GM18502 (cell line): ENCODE measurements around the gene P2RX5.

Experiments used
- ATAC-seq: cut with Tn5 transposase; IDR thresholded peaks from one replicate; pipeline ENCODE4 v1.9.1; 2021; ENCODE audit warnings: mild to moderate bottlenecking; ENCODE audit not compliant: unreplicated experiment, poor library complexity

Gene P2RX5

DNA sequence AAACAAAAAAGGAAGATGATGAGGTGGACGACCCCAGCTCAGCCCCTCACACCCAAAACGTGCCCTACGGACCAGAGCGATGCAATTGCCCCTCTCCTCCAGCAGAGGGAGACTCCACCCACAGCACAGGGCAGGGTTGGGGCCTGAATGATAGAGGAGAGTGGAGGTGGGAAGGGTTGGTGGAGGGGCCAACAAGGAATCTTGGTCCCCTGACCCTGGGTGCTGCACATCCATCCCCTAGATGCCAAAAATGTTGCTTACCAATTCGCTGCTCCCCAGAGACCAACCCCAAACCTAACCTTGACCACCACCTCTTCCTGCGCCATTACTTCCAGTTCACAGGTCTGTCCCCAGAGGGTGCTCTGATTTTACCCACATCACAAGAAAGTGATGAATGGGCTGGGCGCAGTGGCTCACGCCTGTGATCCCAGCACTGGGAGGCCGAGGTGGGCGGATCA lies 12.9 kb downstream of the P2RX5 start:
- ATAC-seq, result no peak

DNA sequence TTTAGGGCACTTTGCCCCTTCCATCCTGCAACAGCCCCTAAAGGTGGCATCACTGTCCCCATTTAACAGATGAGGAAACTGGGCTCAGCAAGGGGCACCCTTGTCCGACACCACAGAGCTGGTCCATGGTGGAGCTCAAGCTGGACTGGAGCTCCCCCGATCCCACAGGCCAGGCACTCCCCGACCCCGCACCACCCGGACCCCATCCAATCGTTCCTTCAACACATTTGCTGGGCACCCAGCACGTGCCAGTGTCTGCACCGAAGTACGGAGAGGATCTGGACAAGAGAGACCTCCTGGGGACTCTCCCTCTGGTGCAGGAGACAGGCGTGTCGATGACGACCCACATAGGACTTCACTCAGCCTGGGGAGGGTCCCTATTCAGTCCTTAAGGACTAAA lies 13.9 kb downstream of the P2RX5 start:
- ATAC-seq, result no peak

DNA sequence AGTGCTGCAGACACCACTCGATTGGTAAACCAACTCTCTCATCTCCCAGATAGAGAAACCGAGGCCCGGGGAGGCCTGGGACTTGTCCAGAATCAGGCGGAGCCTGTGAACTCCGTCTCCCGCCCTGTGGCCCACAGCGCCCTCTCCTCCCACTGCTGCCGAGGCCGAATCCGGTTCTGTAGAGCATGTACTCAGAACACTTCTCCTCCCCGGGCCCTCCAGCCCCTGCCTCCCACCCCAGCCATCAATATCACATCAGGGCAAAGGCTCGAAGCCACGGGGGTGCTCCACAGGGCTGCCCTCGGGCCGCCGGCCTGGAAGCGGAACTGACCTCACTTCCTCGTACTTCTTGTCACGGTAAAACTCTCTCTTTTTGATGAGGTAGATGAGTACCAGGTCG lies 14.4 kb downstream of the P2RX5 start:
- ATAC-seq, result no peak

DNA sequence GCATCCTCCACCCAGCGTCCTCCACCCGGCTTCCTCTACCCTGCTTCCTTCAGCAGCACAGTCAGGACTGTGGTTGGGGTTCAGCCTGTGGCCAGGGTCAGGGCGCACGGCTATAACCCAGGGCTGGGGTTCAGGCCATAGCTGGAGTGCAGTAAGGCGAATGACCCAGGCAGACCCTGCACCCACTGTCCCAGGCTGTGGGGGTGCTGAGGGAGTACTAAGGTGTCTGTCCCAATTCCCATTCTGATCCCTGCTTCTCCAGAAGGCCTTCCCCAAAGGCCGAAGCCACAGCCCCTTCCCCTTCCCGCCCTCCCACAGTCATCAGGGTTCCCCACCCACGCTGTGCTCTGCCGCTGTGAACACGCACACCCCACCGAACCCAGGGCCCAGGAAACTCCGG lies 14.9 kb downstream of the P2RX5 start:
- ATAC-seq, result no peak

DNA sequence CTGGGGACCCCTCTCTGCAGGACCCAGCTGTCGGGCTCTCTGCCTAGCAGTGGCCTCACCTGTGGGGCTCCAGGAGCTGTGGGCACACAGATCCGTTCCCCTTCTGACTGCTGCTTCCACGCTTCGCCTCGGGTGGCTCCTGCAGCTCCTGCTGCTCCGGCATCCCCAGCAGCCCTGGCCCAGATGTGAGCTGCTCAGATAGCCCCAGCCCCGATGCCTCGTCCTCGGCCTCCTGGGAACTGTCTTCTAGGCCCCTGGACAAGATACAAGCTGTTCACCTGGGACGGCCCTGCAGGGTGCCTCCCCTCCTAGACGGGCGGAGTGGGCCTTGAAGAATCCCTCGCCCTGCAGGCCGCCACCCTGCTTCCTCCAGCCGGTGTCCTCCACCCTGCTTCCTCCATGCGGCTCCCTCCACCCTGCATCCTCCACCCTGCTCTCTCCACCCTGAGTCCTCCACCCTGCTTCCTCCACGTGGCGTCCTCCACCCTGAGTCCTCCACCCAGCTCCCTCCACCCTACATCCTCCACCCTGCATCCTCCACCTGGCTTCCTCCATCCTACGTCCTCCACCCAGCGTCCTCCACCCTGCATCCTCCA lies 16.3 kb downstream of the P2RX5 start:
- no peak for ATAC-seq

DNA sequence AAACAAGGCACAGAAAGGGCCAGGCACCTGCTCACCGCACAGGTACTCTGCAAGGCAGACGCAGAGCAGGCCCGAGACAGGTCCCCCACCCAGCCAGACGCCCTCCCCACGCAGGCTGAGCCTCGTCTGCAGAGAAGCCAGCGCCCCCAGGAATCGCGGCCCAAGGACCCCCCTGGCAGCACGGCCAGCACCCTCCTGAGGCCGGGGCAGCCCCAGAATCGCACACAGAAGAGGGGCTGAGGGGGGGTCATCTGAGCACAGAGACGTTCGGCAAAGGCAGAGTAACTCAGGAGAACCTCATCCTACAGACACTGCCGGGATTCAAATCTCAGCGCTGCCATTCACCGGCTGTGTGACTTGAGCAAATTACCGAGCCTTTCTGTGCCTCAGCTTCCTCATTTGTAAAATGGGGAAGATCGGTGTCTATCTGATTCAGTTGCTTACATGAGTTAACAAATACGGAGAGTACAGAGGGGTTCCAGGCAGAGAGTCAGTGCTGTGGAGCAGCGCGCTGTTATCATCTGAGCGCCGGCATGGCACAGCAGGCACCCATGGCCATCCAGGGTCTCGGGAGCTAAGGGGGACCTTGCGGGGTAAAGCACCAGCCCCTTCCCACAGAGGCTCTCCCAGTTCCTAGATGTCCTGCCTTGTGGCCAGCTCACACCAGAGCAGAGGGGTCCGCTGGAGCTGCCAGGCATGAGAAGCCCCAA lies 17.0 kb downstream of the P2RX5 start:
- no peak for ATAC-seq

DNA sequence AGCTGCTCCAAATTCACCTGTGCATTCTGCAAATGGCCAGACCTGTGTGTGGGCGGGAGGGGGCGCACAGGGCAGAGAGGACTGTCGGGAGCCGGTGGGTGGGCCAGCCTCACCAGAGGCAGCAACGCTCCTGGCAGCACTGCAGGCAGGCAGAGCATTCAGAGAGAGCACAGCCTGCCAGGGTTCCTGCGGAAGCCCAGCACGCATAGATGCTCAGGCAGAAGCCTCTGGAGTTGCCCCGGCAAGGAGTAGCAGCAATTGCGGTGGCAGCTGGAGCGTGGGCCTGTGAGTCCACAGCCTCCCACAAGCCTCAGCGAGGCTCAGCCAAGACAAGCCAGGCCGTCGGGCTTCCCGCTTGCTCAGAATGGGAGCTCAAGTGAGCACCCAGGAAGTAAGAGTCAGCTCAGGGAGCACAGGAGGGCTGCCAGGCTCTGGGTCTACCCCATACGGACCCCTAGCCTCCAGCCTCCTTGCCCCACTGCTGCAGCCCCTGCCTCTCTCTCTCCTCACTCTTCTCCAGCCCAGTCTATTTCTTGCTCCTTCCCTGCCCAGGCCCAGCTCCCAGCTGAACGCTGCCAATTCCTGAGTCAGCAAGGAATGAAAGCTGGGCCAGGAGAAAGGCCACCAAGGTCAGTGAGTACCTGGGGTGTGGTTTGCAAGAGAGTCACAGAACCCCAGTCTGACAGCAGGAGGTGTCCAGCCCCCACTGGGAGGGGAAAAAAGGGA lies 17.7 kb downstream of the P2RX5 start:
- ATAC-seq, result no peak

DNA sequence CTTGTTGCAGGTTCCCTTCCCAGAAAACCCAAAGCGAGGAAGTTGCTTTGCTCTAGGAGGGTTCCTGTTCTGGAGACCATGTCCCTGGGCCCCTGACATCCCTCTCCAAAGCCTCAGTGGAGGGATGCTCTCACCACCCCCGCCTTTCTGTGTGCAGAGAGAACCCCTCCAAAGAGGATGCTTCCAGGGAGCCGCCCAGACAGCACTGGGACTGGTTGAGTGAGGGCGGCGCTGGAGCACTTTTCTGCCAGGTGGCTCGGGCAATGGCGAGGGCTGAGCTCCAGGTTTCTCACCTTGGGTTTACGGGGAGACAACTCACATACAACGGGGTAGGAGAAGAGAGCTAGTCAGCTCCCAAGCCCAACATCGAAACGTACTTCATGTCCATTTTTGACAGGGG lies 20.1 kb downstream of the P2RX5 start:
- ATAC-seq, result no peak

DNA sequence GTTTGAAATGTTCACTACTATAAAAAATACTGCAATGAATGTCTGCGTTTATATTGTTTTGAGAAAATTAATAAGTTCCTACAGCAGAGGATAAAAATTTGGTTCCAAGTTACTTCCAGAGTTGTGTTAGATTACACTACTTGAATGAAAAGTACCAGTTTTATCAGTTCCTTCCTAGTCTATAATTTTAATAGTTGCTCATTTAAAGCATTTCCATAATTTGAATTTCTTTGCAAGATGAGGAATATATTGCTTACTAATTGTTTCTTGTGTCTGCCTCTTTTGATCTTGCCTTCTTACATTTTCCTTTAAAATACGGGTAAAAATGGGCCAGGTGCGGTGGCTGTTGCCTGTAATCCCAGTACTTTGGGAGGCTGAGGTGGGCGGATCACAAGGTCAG lies 23.4 kb downstream of the P2RX5 start:
- ATAC-seq, result no peak

DNA sequence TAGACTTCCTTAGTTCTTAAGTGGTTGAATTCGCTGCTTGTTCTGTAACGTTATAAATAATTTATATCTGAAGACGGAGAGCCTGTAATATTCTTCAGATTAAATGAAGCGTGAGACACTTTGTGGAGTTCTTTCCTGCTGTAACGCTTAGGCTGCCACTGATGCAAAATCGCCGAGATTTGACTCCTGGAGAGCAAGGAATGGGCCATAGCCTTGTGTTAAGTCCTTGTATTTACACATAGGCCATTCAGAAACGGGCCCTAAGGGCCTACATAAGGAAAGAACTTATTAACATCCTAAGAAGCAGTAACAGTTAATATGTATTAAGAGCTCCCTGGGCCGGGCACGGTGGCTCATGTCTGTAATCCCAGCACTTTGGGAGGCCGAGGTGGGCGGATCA lies 26.4 kb downstream of the P2RX5 start:
- ATAC-seq, result no peak

DNA sequence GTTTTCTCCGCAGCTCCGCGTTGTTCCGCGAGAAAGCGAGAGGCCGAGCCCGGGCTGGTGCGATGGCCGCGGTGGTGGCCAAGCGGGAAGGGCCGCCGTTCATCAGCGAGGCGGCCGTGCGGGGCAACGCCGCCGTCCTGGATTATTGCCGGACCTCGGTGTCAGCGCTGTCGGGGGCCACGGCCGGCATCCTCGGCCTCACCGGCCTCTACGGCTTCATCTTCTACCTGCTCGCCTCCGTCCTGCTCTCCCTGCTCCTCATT lies 26.9 kb downstream of the P2RX5 start:
- ATAC-seq, result no peak

DNA sequence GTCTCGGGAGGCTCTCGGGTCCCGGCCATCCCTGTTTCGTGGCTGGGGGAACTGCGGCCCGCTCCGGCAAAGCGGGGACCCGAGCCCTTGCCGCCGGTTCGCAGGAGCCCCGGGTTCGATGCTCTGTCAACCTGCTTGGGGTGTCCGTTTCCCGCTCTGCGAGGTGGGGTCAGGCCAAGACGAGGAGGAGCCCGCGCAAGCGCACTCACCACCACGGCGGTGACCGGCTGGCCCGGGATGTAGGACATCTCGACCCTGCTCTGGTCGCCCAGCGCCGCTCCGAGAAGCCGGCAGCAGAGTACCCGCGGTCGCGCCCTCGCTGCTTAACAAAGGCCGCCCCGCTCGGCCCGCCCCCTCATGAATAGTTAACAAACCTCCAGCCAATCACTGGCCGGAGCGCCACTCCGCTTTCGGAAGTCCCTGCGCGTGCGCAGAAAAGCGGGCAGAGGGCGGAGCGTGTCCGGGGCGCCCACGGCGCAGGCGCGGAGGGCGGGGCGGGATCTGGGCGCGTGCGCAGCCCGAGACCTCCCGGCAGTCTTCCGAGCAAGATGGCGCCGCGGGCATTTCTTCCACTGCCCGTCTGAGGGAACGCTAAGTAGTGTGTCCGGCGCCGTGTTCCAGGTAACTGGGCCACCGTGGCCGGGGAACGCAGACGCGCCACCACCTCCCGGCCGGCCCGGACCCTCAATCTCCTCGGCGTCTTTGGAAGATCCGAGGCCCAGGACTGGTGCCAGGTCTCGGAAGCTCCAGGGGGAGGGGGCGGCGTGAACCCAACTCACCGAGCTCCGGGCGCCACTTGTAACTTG lies 27.5 kb downstream of the P2RX5 start, which contains the start of the genes EMC6 and TAX1BP3:
Gene EMC6 (plus strand): TSS at position 534 of the 806 bp plus-strand sequence. CDS start 335 bp downstream, outside the sequence.
Gene TAX1BP3 (minus strand): TSS at position 300 of the 806 bp plus-strand sequence. CDS start 52 bp downstream, at position 248.
- ATAC-seq, result peak; percentile 82

DNA sequence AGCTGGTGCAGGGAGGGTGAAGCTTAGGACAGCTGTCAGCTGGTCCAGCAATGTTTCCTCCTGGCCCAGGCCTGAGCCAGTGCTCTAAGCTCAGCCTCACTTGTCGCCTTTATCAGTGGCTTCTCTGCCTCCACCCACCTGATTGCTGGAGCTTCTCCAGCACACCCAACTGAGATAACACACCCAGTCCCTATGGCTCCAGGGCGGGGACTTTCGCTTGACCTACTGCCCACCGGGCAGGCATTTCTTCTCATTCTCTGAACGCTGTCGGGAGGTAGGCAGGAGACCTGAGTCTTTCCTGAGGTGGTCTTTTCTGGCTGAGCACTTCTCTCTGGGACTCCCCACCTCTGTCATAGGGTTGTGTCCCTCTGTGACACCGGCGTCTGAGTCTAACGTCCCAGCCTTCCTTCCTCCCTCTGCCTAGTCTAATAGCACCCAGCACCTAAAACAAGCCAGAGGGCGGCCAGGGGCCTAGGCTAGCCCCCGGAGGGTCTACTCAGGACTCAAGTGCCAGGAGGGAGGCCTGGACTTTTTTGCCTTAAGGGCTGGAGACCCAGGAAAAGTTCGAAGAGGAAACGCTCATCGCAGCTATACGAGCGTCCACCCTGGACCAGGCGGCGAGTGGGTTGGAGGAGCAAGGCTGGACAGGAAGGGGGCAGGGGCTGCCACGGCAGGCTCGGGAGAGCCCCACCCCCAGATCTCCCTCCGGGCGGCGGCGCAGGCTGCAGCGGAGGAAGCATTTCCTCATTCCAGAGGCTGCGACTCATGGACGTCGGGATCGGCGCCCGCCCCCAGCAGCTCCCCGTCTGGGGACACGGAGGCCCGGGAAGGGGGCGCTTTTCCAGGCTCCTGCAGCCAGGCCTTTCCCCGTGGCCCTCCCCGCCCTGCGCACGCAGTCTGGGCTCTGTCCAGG lies 28.3 kb downstream of the P2RX5 start:
- peak; percentile 2 for ATAC-seq

DNA sequence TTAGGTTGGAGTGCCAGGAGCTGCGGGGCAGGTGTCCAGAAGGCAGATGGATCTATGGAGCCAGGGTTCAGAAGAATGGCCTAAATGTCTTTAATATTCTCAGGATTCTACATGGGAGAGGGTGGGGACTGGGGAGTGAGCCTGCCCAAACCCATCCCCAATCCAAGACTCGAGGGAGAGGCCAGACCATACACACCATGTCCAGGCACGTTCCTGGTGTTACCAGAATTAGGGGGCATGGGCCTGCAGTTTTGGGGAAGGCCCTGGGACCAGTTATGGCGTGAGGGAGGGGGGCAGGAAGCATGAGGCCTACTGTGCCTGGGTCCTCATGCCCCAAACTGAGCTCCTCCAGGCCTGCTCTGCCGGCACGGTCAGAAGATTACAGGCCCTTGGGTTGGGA lies 29.4 kb downstream of the P2RX5 start:
- ATAC-seq, result no peak

DNA sequence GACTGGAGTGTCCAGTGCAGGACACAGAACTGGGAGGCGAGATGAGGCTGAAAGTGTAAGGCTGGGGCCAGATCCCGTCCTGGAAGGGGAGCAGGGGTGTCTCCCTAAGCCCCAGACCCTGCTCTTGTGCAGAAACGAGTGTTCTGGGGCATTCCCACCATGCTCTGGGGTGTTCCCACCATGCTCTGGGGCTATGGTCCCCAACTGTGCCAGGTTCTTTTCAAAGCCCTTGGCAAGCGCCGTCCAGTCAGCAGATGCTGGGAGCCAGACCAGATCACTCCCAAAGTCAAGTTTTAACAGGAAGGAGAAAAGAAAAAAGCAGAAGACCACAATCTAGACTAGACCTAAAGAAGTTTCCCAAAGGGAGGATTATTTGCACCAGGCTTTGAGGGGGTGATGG lies 30.1 kb downstream of the P2RX5 start:
- no peak for ATAC-seq

DNA sequence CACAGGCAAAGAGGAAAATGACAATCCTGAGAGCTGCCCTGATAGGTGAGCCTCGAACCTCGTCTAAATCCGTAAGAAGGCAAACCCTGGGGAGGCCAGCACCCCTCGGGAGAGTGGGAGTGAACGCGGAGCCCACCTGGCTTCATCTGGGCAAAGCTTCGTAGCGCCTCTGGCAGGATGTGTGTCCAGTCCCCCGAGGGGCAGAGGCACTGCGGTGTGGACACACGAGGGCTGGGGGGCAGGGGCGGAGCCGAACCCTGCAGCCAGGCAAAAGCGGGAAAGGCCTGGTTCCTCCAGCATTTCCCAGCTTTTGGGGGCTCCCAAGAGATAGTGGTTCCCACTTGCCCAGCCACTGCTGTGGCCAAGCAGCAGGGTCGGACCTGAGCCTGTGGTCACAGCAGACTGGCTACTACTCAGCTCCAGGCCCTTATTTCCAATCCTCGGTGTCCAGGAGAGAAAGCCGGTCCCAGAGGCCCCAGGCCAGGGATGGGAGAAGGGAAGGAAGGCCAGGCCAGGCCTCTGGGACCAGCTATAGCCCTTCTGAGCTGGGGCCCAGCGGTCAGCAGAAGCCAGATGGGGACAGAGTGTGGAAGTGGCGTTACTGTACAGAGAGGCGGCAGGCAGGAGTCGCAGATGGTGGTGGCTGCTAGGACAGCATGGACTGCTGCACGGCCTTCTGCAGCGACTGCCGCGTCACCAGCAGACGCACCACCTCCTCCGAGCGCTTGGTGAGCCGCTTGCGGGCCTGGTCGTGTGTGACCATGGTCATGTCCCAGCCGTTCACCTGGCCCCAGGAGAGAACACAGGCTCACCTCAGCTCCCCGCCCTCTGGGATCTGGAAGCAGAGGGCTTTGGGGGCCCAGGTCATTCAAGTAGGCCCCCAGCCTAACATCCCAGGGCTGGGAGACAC lies 32.6 kb downstream of the P2RX5 start:
- ATAC-seq, result no peak

DNA sequence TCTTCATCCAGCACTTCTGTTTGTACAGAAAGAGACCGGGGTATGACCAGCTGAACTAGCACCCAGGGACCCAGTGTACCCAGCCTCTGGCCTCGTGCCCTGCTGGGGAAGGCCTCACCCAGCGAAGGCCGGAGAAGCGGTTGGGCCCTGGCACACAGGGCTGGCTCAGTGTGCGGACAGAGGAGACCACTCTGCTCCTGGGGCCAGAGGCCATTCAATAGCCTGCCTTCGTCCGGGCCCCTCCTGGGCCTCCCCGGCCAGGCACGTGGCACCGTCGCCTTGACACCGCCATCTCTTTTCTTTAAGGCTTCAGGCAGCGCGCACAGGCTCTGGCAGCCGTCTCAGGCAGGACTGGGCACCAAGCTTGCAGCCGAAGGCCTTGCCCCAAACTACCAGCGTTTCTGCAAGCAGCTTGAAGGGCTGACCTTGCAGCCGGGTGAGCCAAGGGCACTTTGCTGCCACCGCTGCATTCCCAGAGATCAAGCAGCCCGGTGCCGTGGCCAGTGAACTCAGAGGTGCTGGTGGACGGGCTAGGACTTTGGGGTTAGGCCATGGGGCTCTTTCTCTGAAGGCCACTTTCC lies 35.6 kb downstream of the P2RX5 start:
- no peak for ATAC-seq

DNA sequence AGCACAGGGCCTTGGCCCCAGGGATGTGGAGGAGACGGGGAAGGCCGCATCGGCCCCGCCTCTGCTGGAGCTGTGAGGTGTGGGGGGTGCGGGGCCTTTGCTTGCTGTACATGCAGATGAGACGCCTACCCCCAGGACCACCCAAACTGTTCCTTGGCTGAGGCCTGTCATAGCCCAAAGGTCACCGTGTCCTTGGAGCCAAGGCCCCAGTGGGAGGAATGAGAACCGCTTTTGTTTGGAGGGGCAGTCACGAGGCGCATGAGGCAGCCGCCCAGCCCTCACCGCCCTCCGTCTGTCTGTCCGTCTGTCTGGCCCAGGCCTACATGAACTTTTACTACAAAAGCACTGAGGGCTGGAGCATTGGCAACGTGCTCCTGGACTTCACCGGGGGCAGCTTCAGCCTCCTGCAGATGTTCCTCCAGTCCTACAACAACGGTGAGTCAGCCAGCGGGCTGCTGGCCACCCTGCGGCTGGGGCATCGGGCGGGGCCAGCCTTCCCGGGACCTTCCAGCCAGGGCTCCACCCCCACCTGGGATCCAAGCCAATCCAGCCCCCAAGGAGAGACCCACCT lies 36.3 kb downstream of the P2RX5 start:
- no peak for ATAC-seq
